Measurements from ENCODE around the gene GRIK4.
"Not testable (repeated sequence)": the region's sequence is repeated elsewhere in the genome, so short reads cannot be mapped to it uniquely, and the experiment has no call there.

Gene GRIK4

DNA sequence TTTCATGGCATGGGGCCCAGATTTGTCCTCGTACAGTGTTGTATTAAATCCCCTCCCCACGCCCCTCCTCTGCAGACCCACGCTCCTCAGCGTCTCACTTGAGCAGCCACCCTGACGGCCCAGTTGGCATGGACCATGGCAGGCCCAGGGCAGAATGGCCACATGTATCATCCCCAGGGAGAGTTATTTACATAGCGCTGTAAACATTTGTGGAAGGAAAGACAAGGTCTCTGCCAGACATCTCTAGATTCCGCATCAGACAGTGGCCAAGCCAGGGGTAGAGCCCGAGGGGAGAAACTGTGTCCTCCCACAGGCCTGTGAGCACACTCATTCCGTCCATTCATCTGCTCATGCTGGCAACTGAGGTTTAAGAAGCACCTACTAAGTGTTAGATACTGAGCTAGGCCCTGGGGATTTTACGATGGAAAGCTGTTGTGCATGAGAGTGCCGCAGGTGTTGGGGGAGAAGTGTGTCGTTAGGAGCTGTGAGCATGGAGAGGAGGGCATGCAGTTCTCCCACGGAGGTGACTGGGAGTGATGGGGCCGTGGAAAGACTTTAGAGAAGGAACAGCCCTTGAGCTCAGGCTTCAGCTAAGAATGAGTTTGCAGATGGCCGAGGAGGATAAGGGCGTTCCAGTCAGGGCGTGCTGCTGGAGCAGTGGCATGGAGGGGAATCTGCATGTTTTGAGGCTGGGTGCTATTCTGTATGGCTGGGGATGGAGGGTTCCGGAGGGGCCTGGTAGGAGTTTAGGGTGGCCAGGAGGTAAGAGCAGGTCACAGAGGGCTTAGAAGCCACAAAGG lies 94.9 kb downstream of the GRIK4 start:
- DNase-seq (ENCODE audit: low spot score) = no peak

DNA sequence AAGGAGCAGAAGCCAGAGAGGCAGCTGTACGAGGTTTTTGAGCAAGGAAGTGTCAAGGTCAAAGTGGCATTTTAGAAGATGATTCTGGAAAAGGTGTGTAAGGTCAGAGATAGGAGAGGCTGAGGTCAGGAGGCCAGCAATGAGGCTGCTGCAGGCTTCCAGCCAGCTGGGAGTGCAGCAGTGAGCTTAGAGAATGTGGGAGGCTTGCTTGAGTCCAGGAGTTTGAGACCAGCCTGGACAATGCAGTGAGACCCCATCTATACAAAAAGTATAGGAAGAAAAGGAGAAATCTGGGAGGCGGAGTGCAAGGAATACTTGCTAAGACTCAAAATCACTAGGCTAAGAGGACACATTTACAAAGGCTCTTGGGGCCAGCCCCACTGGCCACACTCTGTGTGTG lies 96.5 kb downstream of the GRIK4 start:
- no peak for DNase-seq (ENCODE audit: low spot score)

DNA sequence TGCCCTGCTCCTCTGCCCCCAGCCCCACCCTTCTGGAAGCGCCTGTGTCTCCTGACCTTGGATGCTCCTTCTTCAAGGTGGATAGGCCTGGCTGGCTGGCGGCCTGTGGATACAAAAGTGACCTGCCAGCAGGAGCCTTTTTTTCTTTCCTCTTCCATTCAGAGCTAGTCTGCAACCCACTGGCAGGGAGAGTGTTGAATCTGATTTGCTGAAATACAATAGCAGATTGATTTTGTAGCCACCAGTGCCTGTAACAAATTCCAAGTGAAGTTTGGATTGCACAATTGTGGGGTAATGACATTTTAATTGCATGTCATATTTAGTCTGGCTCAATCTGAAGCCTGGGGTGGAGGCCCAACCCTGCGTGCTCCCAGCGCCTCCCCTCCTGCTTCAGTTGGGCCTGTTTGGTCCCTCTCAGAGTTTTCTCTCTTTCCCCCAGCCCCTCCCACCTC lies 97.2 kb downstream of the GRIK4 start:
- no peak for DNase-seq (ENCODE audit: low spot score)

DNA sequence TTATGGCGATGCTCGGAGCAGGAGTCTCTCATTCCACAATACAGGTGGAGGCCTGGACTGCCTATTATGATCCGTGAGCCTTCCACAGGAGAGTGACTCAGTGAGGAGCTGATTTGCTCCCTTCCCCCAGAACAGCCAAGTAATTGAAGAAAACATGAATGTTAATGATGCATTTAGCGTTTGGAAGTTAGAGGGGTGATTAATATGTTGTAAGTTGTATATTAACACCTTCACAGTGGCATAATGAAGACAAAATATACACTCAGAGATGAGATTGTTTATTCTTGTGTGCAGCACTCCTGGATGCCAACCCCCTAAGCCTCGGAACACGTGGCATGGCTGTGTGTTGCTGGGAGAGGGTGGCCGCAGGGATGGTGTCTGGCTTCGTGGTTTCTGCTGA lies 98.6 kb downstream of the GRIK4 start:
- no peak for DNase-seq (ENCODE audit: low spot score)

DNA sequence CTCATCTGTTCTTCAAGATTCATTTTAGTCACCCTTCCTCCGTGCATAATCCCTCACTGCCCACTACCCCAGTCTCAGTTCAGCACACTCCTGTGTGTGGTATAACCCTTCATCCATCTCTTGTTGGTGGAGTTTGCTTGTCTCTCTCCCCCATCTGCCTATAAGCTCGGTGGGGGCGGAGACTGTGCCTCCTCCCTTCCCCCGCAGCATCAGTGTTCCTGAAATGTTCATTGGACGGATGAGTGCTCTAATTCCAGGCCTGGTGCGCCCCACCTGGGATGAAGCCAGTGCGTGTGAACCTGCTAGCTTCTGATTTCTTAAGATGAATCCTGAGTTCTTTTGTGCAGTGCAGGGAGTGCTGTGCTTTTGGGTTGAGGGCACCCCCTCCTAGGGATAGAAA lies 100.0 kb downstream of the GRIK4 start:
- no peak for DNase-seq (ENCODE audit: low spot score)

DNA sequence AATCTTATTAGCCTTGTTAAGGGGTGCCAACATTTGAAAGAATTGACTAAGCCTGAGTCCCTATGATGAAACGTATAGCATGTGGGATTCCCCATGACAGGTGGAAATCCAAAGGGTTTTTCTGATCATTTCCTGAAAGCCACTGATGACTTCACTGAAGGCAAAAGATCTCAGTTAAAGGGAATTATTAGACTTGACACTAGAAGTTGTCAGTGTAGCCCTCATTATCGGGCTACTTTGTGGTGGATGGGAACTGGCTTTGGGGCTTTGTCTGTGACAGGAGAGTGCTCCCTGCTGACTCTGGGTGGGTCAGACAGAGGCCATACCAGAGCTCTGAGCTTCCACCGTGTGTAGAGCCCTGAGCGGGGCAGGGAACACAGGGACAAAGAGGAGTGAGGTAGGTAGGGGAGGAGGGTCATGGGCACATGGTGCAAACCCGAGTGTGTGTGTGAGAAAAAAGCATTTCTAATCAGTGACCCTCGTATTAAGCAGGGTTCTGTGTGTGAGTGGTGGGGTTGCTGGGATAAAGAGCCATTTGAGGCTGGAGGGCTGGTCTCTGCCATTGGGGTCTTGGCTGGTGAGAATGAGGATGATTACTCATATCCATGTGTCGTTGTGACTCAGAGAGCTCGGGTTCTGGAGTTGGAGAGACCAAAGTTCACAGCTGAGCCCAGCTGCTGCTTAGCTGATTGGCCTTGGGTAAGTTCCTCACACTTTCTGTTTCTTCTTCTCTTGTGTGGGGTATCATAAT lies 101.1 kb downstream of the GRIK4 start:
- no peak for DNase-seq (ENCODE audit: low spot score)

DNA sequence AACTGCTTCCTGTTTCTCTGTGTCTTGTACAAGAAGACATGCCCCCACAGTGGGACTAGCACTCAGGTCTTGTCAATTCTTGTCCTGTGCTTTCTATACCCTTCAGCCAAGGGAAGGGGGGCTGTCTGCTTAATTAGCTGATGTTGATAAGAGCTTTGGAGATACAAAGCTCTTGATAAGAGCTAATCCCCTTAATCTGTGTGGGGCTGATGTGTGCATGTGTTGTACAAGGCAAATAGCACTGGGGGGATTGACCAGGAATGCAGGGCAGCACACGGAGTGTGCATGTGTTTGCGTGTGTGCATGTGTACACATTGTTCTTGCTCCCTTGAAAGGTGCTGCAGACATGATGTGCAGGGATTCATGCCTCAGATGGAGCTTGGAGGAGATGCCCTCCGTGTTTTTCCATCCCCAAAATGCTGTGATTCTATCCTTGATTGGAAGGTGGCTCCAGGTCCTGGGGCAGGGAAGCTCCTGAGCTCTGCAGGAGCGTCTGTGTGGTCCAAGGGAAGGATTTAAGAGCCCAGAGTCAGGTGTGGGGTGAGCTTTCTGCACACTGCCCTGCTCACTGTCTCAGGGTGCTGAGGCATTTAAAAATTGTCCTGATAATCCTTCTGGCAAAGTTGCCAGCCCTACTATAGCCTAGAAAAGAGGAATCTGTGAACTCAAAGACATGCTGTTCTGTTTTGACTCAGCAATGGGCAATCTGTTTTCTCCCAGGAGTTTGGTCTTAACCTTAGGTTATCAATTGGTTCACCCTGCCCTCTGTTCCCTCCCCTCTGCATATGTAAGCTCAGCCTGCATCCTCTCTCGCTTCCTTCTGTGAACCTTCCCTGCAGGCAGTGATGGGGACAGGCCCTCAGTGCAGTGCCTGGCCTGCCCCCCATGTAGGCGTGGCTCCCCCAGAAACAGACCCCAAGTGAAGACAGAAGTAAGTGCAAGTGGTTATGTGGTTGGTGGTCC lies 102.0 kb downstream of the GRIK4 start:
- no peak for DNase-seq (ENCODE audit: low spot score)

DNA sequence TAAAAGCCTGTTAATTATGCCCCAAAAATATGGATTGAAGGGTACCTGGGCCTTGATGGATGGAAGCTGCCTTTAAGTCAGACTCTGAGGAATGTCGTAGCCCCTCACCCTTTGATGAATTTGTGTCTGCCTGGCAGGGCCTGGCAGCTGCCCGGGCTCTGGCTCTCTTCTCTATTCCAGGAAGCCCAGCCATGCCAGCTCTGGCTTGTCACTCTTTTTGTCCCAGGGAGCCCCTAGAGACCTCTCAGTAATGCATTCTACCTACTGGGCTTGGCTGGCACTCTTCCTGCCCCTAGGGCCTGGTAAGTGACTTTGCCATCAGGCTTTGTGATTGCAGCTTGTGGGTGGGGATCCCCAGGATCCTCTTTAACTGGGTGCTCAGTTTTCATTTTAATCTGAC lies 103.8 kb downstream of the GRIK4 start:
- DNase-seq (ENCODE audit: low spot score) = no peak

DNA sequence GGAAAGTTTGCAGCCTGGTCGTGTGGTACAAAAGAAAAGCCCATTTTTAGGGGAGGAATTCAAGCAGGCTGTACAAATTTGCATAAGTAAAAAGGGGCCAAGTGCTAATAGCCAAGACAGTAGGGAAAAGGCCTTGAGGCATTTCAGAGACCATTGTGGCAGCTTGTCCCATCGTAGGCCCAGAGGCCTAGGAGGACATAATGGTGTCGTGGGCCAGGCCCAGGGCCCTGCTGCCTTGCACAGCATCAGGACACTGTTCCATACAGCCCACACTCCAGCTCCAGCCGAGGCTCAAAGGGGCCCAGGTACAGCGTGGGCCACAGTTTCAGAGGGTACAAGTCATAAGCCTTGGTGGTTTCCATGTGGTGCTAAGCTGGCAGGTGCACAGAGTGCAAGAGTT lies 106.9 kb downstream of the GRIK4 start:
- DNase-seq (ENCODE audit: low spot score) = no peak

DNA sequence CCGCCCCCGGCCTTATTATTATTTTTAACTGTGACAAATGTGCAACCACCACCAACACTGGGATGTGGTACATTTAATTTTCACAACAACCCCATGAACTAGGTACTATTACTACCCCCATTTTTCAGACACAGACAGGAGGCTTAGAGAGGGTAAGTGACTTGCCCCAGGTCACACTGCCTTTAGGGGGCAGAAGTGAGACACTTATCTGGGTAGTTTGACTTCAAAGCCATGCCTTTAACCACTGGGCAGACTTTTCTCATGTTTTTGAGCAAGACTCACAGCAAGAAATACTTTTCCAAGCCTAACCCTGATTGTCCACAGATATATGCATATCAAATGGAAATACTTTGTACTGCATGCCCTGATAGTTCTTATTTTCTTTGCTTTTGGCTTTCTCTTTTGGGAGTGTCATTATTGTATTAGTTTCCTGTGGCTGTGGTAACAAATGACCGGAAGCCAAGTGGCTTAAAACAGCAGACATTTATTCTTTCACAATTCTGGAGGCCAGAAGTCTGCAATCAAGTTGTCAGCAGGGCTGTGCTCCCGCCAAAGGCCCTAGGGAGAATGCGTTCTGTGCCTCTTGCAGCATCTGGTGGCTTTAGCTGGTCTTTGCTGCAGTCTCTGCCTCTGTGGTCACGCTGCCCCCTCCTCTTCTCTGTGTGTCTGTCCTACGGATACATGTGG lies 110.8 kb downstream of the GRIK4 start:
- DNase-seq (ENCODE audit: low spot score) = no peak

DNA sequence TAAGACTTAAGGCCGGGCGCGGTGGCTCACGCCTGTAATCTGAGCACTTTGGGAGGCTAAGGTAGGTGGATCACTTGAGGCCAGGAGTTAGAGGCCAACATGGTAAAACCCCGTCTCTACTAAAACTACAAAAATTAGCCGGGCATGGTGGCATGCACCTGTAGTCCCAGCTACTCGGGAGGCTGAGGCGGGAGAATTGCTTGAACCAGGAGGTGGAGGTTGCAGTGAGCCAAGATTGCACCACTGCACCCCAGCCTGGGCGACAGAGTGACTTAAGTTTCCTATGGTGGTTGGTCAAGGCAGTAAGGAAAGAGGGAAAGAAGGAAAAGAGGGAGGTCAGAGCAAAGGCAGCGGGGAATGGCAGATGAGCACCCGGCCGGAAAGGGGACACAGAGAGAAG lies 113.4 kb downstream of the GRIK4 start:
- not testable (repeated sequence) for DNase-seq (ENCODE audit: low spot score)

DNA sequence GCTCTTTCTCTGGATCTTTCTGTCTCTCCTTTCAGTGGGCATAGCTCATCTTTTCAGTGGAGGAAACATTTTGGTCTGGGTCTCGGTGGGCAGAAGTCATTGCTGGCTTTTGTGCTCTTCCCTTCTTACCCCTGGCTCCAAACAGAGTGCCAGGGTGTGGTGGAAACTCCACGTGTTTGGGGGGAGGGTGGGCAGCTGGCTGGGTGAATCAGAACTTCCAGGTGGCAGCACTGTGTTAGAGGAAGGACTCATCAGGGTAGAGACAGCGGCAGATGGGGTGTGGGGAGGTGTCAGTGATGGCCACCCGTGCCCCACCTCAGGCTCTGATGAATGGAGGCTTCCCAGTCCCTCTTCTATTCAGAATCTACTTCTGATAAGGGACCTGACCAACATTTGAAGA lies 114.0 kb downstream of the GRIK4 start:
- DNase-seq (ENCODE audit: low spot score) = no peak

DNA sequence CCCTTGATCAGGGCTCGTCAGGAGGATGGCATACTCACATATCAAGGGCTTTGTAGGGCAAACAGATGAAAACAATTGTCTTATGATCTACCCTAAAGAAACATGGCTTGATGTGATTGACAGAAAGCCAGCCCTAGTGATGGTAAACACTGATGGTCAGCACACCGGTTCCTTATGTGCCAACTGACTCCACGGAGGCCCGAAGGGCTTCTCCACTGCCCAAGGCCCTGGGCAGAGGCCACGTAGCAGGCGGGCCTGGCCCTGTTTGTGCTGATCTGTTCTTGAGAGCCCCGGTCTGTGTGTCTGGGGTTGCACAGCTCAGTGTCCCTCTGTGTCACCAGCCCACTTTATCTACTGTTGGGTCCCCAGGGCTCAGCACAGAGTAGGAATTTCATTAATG lies 115.2 kb downstream of the GRIK4 start:
- DNase-seq (ENCODE audit: low spot score) = no peak

DNA sequence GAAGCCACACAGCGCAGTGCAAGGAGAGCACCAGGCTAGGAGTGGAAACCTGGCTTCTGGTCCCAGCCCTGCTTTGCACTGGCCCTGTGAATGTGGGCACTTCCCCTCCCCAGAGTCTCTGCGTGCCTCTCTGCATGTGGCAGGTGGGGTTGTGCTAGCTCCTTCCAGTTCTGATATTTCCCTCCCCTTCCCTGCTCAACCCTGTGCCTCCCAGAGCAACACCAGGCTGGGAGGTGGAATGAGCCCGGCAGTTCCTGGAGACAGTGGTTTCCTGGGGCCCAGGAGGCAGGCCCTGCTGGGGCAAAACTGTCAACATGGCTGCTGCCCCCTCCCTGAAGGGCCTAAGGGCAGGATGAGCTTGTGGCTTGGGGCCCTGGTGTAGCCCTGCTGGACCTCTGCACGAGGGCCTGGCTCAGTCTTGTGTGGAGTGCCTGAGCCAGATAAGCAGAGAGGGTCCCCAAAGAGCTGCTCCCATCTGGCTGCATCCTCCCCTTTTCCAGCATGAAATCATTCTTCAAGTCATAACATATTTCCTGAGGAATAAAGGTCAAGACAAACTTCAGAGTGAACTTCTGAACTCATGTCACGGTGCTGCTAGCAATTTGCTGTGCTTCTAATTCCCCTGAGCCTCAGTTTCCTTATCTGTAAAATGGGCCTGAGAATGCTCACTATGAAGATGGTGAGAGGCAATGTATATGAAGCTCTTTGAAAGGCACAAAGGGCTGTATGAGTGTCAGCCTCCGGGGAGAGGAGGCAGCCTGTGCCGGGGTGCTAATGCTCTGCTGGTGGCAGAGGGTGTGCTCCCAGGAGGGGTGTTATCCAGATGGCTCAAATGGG lies 116.0 kb downstream of the GRIK4 start:
- no peak for DNase-seq (ENCODE audit: low spot score)

DNA sequence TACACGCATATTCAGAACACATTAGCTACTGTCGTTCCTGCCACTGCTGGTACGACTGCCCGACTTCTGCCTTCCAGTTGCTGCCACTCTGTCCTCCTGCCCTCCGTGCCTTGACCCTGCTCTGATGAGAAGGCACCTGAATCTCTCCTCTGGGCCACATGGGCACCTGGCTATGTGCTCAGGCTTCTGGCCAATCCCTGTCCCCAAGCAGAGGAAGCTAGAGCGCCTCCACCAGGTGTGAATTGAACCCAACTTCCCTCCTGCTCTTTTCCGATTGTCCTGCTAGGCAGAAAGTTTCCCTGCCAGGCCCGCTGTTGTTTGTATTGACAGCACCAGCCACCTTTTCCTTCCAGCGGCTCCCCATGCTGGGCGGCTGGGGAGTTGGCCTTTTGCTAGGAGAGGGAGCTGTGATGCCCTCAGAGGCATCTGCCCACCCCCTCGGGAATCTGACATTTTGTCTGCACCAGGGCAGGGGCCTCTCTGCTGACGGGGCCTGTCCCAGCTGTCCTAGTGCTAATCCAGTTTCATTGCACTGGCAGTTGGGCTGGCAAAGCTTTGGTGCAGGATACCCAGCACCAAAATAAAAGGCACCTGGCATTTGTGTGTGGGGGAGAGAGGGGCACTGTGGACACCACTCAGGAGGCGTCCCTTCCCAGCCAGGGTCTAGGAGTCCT lies 118.0 kb downstream of the GRIK4 start:
- no peak for DNase-seq (ENCODE audit: low spot score)

DNA sequence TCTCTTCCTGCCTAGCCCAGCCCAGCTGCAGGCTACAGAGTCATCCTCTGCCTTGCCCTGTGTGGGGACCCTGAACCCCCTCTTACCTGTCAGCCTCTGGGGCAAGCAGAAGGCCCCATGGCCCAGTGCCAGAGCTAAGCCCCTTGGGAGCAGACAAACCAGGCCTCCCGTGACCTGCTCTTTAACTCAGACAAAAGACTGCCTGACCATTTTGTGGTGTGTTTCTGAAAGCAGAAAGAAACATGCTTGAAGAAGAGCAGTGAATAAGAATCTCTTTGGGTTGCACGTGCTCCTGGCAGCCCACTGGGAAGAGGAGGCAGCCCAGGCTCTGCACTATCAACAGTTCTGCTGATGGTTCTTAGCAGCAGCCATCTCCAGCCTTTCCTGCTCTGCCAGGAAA lies 118.6 kb downstream of the GRIK4 start:
- DNase-seq (ENCODE audit: low spot score) = no peak

DNA sequence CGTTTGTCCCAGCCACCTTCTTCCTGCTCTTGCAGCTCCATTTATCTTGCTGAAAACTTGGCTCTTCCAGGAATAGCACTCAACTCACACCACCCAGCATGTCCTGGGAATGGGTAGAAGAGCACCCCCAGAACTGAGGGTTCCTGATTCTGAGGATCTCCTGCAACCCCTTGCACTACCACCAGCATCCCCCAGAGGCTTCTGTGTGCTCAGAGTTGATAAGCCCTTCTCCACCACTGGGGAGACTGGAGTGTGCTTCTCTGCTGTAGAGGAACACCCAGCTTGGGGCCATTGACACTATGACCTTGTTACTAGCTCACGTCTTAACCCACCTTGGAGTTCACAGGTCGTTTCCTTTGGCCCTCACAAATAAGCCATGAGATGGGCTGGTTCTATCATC lies 121.0 kb downstream of the GRIK4 start:
- DNase-seq (ENCODE audit: low spot score) = no peak

DNA sequence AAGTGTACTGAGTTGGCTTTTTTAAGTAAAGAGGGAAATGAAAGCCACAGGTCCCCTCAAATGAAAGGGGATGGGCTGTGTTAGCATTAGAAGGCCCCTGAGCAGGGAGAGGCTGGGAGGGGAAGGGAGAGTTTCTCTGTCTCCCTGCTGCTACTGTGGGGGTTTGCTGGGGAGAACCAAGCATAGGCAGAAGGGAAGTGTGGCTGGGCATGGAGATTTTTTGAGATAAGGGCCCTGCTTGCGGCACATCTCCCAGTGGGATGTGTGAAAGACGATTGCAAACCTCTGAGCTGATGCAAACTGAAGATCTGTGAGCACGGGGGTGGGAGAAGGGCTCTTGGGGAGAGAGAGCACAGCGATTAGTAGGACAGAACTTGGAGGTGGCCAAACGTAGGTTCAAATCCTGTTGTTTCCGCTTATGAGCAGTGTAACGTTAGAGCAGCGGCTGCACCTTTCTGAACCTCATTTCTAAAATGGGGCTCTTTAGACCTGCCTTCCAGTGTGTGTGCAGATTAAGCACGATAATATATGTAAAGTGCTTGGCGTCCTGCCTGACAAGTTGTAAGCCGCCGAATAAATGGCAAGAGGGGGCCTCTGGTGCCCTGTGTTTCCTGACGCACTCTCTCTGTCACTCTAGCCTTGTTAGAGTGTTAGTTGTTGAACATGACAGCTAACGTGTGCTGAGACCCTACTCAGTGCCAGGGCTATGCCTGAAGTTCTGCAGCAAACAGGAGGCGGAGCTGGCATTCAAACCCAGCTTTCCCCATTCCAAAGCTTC lies 122.3 kb downstream of the GRIK4 start:
- no peak for DNase-seq (ENCODE audit: low spot score)

DNA sequence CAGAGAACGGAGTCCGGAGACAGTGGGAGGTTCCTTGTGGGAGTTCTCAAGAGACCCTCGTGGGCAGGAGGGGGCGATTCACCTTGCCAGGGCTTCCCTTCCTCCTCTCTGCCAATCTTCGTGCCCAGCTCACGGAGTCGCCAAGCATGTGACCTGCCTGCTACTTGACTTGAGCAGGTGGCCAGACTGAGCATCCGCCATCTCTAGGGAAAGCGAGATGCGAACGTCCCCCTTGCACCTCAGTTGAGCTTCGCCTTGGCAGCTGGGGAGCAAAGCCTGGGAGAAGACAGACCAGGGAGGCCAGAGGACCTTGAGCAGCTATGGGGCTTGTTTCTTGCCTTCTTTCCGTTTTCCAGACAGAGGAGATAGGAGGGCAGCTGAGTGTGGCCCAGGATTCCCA lies 123.2 kb downstream of the GRIK4 start:
- no peak for DNase-seq (ENCODE audit: low spot score)
